Measurements from ENCODE around the gene MAP3K12.

MAP3K12 gene

GRCh38 chr12:53479331-53479730 is 19.9 kb downstream of the MAP3K12 start:
- H3K4me3 ChIP-seq (ENCODE audit: low read depth, low read length): no peak overlapping the region
- no peak for DNase-seq (ENCODE audit: low read depth)

- no peak for DNase-seq (ENCODE audit: low read depth)
- H3K4me3 ChIP-seq (ENCODE audit: low read depth, low read length): no peak overlapping the region
Measured at GRCh38 chr12:53478865-53479264, 20.4 kb downstream of the MAP3K12 start.

- no peak overlapping the region for H3K4me3 ChIP-seq (ENCODE audit: low read depth, low read length)
- no peak for DNase-seq (ENCODE audit: low read depth)
Measured at GRCh38 chr12:53476769-53477209, 22.5 kb downstream of the MAP3K12 start.

- no peak for DNase-seq (ENCODE audit: low read depth)
- no peak overlapping the region for H3K4me3 ChIP-seq (ENCODE audit: low read depth, low read length)
Measured at GRCh38 chr12:53474819-53475218, 24.4 kb downstream of the MAP3K12 start.

GRCh38 chr12:53474077-53474476 is 25.2 kb downstream of the MAP3K12 start:
- H3K4me3 ChIP-seq (ENCODE audit: low read depth, low read length): no peak overlapping the region
- no peak for DNase-seq (ENCODE audit: low read depth)

GRCh38 chr12:53472056-53472582 is 27.1 kb downstream of the MAP3K12 start:
- H3K4me3 ChIP-seq (ENCODE audit: low read depth, low read length): no peak overlapping the region
- no peak for DNase-seq (ENCODE audit: low read depth)

GRCh38 chr12:53468282-53468681 is 31.0 kb downstream of the MAP3K12 start:
- no peak overlapping the region for H3K4me3 ChIP-seq (ENCODE audit: low read depth, low read length)
- no peak for DNase-seq (ENCODE audit: low read depth)

GRCh38 chr12:53467880-53468279 is 31.4 kb downstream of the MAP3K12 start:
- no peak for DNase-seq (ENCODE audit: low read depth)
- H3K4me3 ChIP-seq (ENCODE audit: low read depth, low read length): no peak overlapping the region

GRCh38 chr12:53467082-53467481 is 32.2 kb downstream of the MAP3K12 start:
- no peak for DNase-seq (ENCODE audit: low read depth)
- H3K4me3 ChIP-seq (ENCODE audit: low read depth, low read length): no peak overlapping the region

- no peak overlapping the region for H3K4me3 ChIP-seq (ENCODE audit: low read depth, low read length)
- no peak for DNase-seq (ENCODE audit: low read depth)
Measured at GRCh38 chr12:53466640-53467039, 32.6 kb downstream of the MAP3K12 start.

- no peak overlapping the region for H3K4me3 ChIP-seq (ENCODE audit: low read depth, low read length)
- DNase-seq (ENCODE audit: low read depth): no peak
Measured at GRCh38 chr12:53465679-53466078, 33.6 kb downstream of the MAP3K12 start.

- no peak for DNase-seq (ENCODE audit: low read depth)
- H3K4me3 ChIP-seq (ENCODE audit: low read depth, low read length): no peak overlapping the region
Measured at GRCh38 chr12:53464685-53465418, 34.4 kb downstream of the MAP3K12 start.

- no peak for DNase-seq (ENCODE audit: low read depth)
- H3K4me3 ChIP-seq (ENCODE audit: low read depth, low read length): no peak overlapping the region
Measured at GRCh38 chr12:53463802-53464560, 35.3 kb downstream of the MAP3K12 start.

- H3K4me3 ChIP-seq (ENCODE audit: low read depth, low read length): no peak overlapping the region
- no peak for DNase-seq (ENCODE audit: low read depth)
Measured at GRCh38 chr12:53462935-53463334, 36.3 kb downstream of the MAP3K12 start.

- H3K4me3 ChIP-seq (ENCODE audit: low read depth, low read length): no peak overlapping the region
- no peak for DNase-seq (ENCODE audit: low read depth)
Measured at GRCh38 chr12:53461591-53461990, 37.7 kb downstream of the MAP3K12 start.

GRCh38 chr12:53461059-53461458 is 38.2 kb downstream of the MAP3K12 start:
- DNase-seq (ENCODE audit: low read depth): no peak
- H3K4me3 ChIP-seq (ENCODE audit: low read depth, low read length): no peak overlapping the region

- DNase-seq (ENCODE audit: low read depth): no peak
- no peak overlapping the region for H3K4me3 ChIP-seq (ENCODE audit: low read depth, low read length)
Measured at GRCh38 chr12:53459097-53459496, 40.2 kb downstream of the MAP3K12 start.

- no peak for DNase-seq (ENCODE audit: low read depth)
- H3K4me3 ChIP-seq (ENCODE audit: low read depth, low read length): no peak overlapping the region
Measured at GRCh38 chr12:53456654-53457366, 42.4 kb downstream of the MAP3K12 start.

GRCh38 chr12:53454707-53455106 is 44.6 kb downstream of the MAP3K12 start:
- no peak for DNase-seq (ENCODE audit: low read depth)
- H3K4me3 ChIP-seq (ENCODE audit: low read depth, low read length): no peak overlapping the region

Measured in skeletal muscle cell (primary cell).